Activated naive CD4-positive, alpha-beta T cell treated with Interleukin-2 at 50 U/mL for 16 hours (primary cell): Measurements from ENCODE around the gene PDE4B.

Source experiments
- DNase-seq: peaks from one replicate; pipeline ENCODE4 v3.0.0-alpha.2; 2020

PDE4B gene

GRCh38 chr1:66351478-66351877 lies 558.8 kb downstream of the PDE4B start:
- DNase-seq, result no peak

- peak; percentile 38 for DNase-seq
These were observed 559.2 kb downstream of the PDE4B start for GRCh38 chr1:66351913-66352312.

DNA sequence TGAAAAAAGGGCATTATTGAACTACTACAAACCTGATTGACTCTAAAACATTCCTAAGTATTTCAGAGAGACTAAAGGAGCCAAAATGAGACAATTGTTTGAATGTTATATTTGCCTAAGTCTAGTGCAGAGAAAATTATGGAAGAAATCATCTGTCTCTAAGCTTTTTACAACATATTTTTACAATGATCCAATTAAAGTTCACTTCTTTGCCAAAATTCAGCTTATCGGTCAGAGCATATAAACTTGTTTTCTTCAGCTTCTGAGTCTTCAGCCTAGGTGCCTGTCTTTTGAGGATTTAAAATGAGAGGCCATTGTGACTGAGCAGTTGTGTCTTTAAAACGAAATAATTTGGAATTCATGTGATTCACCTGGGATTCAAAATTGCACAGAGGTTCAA lies 560.1 kb downstream of the PDE4B start:
- no peak for DNase-seq

DNA sequence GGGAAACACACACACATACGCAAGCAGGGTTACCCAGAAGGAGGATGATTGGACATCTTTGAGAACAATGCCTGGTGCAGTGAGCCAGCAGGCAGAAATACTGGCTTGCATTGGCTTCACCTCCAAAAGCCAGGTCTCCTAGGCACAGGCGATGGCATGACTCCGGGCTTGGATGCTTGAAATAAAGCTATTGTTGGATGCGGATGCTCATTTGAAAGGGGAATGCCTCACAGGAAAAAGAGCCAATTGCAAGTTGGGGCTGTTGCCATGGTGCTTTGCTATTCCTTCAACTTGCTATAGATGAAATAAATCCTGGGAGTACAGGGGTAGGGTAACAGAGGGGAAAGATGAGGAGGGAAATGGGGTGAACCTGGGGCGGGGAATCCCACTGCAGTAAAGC lies 560.6 kb downstream of the PDE4B start:
- DNase-seq, result no peak

- no peak for DNase-seq
These were observed 561.9 kb downstream of the PDE4B start for GRCh38 chr1:66354311-66355201.

DNA sequence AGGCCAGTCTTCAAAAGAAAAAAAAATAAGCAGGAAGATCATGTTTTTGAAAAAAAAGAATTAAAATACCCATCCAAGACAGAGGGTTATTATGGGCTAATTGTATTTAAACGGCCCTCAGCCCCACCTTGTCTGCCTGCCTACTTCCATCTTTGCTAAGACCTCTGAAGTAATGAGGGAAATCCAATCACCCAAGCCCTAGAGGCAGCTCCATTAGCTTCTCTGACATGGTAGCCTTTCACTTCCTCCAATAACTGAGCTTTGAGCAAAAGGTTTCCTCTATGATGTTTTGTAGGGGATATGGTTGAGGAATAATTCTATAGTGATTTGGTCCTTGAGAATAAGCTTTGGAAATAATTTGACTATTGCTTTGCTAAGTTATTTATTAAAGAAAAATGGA lies 563.1 kb downstream of the PDE4B start:
- no peak for DNase-seq

GRCh38 chr1:66356605-66357004 lies 563.9 kb downstream of the PDE4B start:
- DNase-seq, result no peak

DNA sequence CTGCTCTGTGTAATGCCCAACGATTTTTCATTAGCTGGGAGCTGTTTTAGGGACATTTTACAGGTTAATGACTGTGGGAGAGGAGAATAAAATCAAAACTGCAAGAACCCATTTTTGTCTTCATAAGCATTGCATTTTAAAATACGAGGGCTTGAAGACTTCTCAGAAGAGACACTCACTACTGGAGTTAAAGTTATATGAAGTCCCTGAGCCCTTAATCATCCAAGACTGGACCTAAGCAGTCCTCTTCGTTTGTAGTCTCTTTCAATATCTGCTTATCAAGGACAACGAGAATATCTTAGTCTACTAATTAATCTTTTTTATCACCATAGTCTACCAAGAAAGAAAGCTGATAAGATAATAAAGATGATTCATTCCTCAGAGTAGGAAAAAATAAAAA lies 564.3 kb downstream of the PDE4B start:
- DNase-seq, result no peak

- no peak for DNase-seq
These were observed 564.9 kb downstream of the PDE4B start for GRCh38 chr1:66357478-66358197.

DNA sequence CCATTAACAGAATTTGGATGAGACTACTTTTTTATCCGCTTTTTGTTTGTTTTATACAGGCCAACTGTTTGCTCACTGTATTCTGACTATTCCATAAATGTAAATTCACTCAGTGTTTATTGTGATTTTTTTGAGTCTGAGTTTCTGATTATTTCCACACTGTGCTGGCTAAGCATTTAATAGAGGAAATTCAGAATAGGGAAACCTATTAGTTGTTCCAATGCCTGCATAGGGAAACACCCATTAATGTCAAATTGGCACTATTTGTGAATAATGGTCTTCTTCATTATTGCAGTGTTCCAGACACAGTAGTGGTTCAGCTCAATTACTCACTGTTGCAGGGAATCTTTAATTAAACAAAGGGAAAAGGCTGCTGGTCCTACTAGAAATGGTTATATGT lies 566.6 kb downstream of the PDE4B start:
- DNase-seq, result no peak

GRCh38 chr1:66359815-66360214 lies 567.1 kb downstream of the PDE4B start:
- DNase-seq, result no peak

- DNase-seq, result no peak
These were observed 567.6 kb downstream of the PDE4B start for GRCh38 chr1:66360285-66360724.

- peak; percentile 36 for DNase-seq
These were observed 572.1 kb downstream of the PDE4B start for GRCh38 chr1:66364578-66365391.

DNA sequence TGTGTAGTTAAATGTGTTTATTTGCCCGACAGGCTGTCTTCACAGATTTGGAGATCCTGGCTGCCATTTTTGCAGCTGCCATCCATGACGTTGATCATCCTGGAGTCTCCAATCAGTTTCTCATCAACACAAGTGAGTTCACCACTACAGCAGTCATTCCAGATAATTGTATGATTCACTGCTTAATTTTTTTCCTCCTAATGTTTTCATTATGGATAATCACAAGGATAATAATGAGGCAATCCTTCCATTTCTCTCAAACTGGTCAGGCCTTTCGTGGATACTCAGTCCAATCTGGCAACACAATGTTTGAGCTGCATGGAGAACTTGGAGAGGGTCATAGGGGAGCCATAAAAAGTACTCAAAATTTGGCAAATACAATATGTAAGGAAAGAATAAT lies 572.9 kb downstream of the PDE4B start:
- DNase-seq, result no peak

- DNase-seq, result no peak
These were observed 573.9 kb downstream of the PDE4B start for GRCh38 chr1:66366634-66367033.

- DNase-seq, result no peak
These were observed 574.7 kb downstream of the PDE4B start for GRCh38 chr1:66367369-66367768.

GRCh38 chr1:66368261-66368660 lies 575.6 kb downstream of the PDE4B start:
- DNase-seq, result no peak

DNA sequence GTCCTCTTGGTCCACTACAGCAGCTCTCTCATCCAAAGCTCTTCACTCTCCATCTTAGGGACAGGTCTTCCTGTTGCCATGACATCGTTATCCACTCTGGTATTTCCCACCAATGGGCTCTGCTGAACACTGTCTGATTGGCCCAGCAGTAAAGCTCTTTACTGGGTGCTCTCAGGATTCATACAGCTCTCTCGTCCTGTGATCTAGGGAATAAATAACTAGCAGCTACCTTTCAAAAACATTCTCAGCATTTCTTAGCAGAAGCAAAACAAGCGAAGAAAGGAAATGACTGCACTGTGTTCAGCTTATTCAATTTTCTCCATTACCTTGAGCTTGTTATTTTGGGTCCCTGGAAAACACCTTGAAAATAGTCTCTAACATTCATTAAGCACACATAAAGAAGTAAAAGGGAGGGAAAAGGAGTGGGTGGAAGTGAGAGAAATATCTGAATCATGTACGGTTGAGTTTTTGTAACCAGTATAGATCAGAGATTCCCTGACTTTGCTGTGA lies 577.8 kb downstream of the PDE4B start:
- DNase-seq, result peak; percentile 14

DNA sequence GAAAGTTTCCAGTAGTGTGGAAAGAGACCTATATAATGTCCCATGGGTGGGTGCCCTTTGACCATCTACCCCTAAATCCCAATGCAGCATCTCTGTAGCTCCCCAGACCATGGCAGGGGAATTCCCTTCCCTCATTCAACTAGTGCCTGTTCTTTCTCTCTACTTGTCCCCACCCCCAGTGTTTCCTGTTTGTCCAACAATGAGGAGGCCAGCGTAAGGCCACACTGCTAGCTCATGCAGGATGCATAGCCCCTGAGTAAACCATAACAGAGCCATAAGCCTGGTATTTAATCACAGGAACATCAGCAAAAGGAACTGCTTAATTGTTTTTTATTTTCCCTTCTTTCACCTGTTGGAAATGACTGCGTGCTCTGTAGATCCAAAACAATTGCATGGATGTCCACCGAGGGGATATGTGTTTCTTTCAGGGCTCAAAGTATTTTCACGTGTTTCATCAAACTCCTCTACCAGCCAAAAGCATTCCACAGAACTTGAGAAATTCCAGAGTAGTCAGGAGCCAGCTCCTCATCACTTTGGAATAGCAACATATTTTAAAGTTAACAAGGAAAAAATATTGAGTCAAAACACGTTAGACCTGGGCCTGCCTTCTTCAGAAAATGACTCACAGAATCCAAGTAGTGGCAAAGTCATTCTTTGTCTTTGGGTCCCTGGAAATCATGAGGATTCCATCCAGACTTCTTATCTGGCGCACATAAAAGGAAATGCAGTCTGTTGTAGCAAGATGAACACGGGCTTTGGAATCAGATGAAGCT lies 578.7 kb downstream of the PDE4B start:
- peak; percentile 16 for DNase-seq

DNA sequence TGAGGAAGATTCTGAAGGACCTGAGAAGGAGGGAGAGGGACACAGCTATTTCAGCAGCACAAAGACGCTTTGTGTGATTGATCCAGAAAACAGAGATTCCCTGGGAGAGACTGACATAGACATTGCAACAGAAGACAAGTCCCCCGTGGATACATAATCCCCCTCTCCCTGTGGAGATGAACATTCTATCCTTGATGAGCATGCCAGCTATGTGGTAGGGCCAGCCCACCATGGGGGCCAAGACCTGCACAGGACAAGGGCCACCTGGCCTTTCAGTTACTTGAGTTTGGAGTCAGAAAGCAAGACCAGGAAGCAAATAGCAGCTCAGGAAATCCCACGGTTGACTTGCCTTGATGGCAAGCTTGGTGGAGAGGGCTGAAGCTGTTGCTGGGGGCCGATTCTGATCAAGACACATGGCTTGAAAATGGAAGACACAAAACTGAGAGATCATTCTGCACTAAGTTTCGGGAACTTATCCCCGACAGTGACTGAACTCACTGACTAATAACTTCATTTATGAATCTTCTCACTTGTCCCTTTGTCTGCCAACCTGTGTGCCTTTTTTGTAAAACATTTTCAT lies 579.9 kb downstream of the PDE4B start:
- DNase-seq, result peak; percentile 18

GRCh38 chr1:66373157-66373591 lies 580.5 kb downstream of the PDE4B start:
- no peak for DNase-seq

DNA sequence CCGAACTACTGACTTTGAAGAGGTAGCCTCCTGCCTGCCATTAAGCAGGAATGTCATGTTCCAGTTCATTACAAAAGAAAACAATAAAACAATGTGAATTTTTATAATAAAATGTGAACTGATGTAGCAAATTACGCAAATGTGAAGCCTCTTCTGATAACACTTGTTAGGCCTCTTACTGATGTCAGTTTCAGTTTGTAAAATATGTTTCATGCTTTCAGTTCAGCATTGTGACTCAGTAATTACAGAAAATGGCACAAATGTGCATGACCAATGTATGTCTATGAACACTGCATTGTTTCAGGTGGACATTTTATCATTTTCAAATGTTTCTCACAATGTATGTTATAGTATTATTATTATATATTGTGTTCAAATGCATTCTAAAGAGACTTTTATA lies 581.5 kb downstream of the PDE4B start:
- no peak for DNase-seq
